Esophagus squamous epithelium (tissue), 4 donors: Measurements from ENCODE around the gene NELL1.

Experiments used
- POLR2A ChIP-seq, 4 donors: fragments of 450-650 bp; IDR thresholded peaks; one replicate each; pipeline ENCODE4 v1.6.1; 2017; ENCODE audit warnings: antibody characterized with exemption in 4 of 4, mild to moderate bottlenecking in 4 of 4, moderate library complexity in 3 of 4
- TF ChIP-seq, protein P1 (sequence below), 6 experiments: fragments of 450-650 bp in 4 of 6; fragments of 200-600 bp in 2 of 6; sonication (generic) in 2 of 6; IDR thresholded peaks; one replicate each; pipeline ENCODE4 v1.5.1; 2016 to 2019; ENCODE audit warnings: antibody characterized with exemption in 6 of 6, mild to moderate bottlenecking in 4 of 6, moderate library complexity in 4 of 6

DNA sequence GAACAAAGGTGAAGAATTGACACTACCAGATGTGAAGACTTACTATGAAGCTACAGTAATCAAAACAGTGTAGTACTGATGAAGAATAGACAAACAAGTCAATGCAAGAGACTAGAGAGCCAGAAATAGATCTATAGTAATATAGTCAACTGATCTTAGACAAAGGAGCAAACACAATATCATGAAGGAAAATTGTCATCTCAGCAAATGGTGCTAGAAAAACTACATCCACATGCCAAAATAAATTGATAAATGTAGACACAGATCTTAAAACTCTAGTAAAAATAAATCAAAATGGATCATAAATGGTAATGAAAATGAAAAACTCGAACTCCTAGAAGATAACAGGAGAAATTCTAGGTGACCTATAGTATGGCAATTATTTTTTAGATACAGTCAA is 609.5 kb downstream of the NELL1 start:
- TF ChIP-seq, protein P1, sequence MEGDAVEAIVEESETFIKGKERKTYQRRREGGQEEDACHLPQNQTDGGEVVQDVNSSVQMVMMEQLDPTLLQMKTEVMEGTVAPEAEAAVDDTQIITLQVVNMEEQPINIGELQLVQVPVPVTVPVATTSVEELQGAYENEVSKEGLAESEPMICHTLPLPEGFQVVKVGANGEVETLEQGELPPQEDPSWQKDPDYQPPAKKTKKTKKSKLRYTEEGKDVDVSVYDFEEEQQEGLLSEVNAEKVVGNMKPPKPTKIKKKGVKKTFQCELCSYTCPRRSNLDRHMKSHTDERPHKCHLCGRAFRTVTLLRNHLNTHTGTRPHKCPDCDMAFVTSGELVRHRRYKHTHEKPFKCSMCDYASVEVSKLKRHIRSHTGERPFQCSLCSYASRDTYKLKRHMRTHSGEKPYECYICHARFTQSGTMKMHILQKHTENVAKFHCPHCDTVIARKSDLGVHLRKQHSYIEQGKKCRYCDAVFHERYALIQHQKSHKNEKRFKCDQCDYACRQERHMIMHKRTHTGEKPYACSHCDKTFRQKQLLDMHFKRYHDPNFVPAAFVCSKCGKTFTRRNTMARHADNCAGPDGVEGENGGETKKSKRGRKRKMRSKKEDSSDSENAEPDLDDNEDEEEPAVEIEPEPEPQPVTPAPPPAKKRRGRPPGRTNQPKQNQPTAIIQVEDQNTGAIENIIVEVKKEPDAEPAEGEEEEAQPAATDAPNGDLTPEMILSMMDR (IDR thresholded peaks at IDR 0.05), result no peak
- TF ChIP-seq POLR2A (IDR thresholded peaks at IDR 0.05), result no peak
